ENCODE data around the gene OSBP2.

OSBP2 gene

GRCh38 chr22:30721741-30722140 is 27.1 kb downstream of the OSBP2 start:
- Histone ChIP-seq H3K9me3 (ENCODE audit: severe bottlenecking) (no peaks in the 10 kb centered on the region), H3K4me1 (ENCODE audit: insufficient read depth, poor library complexity, severe bottlenecking) (peaks cover 14% of the 10 kb centered on the region), H3K36me3 (ENCODE audit: low read depth) (no peaks in the 10 kb centered on the region), H3K27me3 (ENCODE audit: insufficient read depth, poor library complexity, severe bottlenecking) (no peaks in the 10 kb centered on the region), H3K27ac (ENCODE audit: poor library complexity, severe bottlenecking) (no peak overlapping the region), H3K4me3 (ENCODE audit: severe bottlenecking) (no peak overlapping the region)
- no peak for ATAC-seq (ENCODE audit: low read depth)
- no peak for DNase-seq (ENCODE audit: low spot score)
- TF ChIP-seq CTCF (IDR thresholded peaks at IDR 0.05; ENCODE audit: poor library complexity, severe bottlenecking) = no peak

- Histone ChIP-seq H3K27ac (ENCODE audit: poor library complexity, severe bottlenecking) (no peak overlapping the region), H3K9me3 (ENCODE audit: severe bottlenecking) (no peaks in the 10 kb centered on the region), H3K27me3 (ENCODE audit: insufficient read depth, poor library complexity, severe bottlenecking) (no peaks in the 10 kb centered on the region), H3K4me1 (ENCODE audit: insufficient read depth, poor library complexity, severe bottlenecking) (no peaks in the 10 kb centered on the region), H3K36me3 (ENCODE audit: low read depth) (no peaks in the 10 kb centered on the region), H3K4me3 (ENCODE audit: severe bottlenecking) (no peak overlapping the region)
- no peak for TF ChIP-seq CTCF (IDR thresholded peaks at IDR 0.05; ENCODE audit: poor library complexity, severe bottlenecking)
- no peak for DNase-seq (ENCODE audit: low spot score)
- ATAC-seq (ENCODE audit: low read depth) = no peak
Measured at GRCh38 chr22:30728826-30729225, 34.2 kb downstream of the OSBP2 start.

- ATAC-seq (ENCODE audit: low read depth) = no peak
- DNase-seq (ENCODE audit: low spot score) = no peak
- no peak for TF ChIP-seq CTCF (IDR thresholded peaks at IDR 0.05; ENCODE audit: poor library complexity, severe bottlenecking)
- no peaks in the 10 kb centered on the region for H3K4me1 ChIP-seq (ENCODE audit: insufficient read depth, poor library complexity, severe bottlenecking)
- H3K27ac ChIP-seq (ENCODE audit: poor library complexity, severe bottlenecking) = no peak overlapping the region
- H3K4me3 ChIP-seq (ENCODE audit: severe bottlenecking) = no peak overlapping the region
- H3K9me3 ChIP-seq (ENCODE audit: severe bottlenecking) = no peaks in the 10 kb centered on the region
- no peaks in the 10 kb centered on the region for H3K27me3 ChIP-seq (ENCODE audit: insufficient read depth, poor library complexity, severe bottlenecking)
- no peaks in the 10 kb centered on the region for H3K36me3 ChIP-seq (ENCODE audit: low read depth)
Measured at GRCh38 chr22:30731658-30732057, 37.0 kb downstream of the OSBP2 start.

GRCh38 chr22:30732426-30732825 is 37.8 kb downstream of the OSBP2 start:
- ATAC-seq (ENCODE audit: low read depth) = no peak

More at GRCh38 chr22:30732426-30732825, 37.8 kb downstream of the OSBP2 start:
- no peaks in the 10 kb centered on the region for H3K36me3 ChIP-seq (ENCODE audit: low read depth)
- TF ChIP-seq CTCF (IDR thresholded peaks at IDR 0.05; ENCODE audit: poor library complexity, severe bottlenecking) = no peak
- H3K4me3 ChIP-seq (ENCODE audit: severe bottlenecking) = no peak overlapping the region
- H3K9me3 ChIP-seq (ENCODE audit: severe bottlenecking) = no peaks in the 10 kb centered on the region
- no peak for DNase-seq (ENCODE audit: low spot score)
- H3K27me3 ChIP-seq (ENCODE audit: insufficient read depth, poor library complexity, severe bottlenecking) = no peaks in the 10 kb centered on the region
- no peak overlapping the region for H3K27ac ChIP-seq (ENCODE audit: poor library complexity, severe bottlenecking)
- no peaks in the 10 kb centered on the region for H3K4me1 ChIP-seq (ENCODE audit: insufficient read depth, poor library complexity, severe bottlenecking)
